CD4-positive, alpha-beta T cell treated with Interleukin-17A for 4 hours (primary cell): ENCODE measurements around the gene RGS7.
"Not testable (repeated sequence)": the region's sequence is repeated elsewhere in the genome, so short reads cannot be mapped to it uniquely, and the experiment has no call there.

Experiments used
- DNase-seq: peaks from one replicate; pipeline ENCODE4 v3.0.0-alpha.2; 2020; ENCODE audit warnings: mixed read lengths

Gene RGS7

DNA sequence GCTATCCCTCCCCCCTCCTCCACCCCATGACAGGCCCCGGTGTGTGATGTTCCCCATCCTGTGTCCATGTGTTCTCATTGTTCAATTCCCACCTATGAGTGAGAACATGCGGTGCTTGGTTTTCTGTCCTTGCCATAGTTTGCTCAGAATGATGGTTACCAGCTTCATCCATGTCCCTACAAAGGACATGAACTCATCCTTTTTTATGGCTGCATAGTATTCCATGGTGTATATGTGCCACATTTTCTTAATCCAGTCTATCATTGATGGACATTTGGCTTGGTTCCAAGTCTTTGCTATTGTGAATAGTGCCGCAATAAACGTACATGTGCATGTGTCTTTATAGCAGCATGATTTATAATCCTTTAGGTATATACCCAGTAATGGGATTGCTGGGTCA, 461.6 kb downstream of the RGS7 start:
- not testable (repeated sequence) for DNase-seq

DNA sequence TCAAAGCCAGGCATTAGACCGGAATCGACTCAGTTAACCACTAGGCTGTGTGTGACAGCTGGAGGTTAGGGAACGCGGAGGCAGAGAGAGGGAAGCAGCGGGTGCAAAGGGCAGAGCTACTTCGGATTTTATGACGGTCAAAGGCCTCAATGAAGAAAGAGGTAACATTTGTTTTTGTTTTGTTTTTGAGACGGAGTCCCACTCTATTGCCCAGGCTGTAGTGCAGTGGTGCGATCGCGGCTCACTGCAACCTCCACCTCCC, 468.3 kb downstream of the RGS7 start:
- no peak for DNase-seq

DNA sequence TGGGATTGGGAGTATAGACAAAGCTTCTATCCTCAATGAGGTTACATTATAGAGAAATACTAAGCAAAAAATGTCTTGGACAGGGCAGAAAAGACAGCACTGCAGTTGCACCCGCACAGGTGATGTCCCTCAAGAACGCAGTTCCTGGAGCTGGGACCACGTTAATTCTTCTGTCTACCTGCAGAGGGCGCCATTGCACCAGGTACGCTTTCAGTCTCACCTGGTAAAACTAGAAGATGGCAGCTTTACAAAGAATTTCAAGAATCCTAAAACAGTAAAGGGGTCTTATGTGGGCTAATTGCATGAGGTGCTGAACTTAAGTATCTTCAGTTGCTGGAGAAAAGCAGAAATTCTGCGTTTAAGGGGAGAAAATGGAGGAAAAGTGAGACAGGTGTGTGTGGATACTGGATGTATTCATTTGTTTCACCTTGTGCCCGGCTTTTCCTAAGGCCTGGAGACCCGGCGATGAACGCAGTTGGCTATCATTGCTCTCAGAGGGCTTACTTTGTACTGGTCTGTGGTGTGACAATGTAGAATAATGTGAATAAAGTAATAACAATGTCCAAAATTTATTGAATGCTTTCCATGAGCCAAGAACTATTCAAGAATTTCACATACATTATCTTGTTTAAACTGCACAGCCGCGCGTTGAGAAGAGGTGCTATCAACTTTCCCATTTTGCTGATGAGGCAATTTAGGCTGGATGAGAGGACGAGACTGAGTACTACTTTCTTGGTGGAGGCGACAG, 468.8 kb downstream of the RGS7 start:
- DNase-seq = peak; percentile 2

DNA sequence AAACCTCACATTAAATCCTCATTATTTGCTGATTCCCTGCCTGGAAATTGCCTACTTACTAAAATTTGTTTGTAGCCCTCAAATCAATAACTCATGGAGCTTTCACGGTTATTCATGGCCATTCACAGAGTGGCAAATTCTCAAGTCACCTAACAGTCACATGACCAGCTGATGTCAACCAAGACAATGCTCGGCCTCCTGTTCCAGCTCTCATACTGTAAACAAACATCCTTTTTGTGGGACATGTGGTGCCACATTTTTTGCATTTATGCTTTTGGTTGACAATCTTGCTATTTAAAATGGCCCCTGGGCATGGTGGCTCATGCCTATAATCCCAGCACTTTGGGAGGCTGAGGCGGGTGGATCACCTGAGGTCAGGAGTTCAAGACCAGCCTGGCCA, 473.5 kb downstream of the RGS7 start:
- no peak for DNase-seq

DNA sequence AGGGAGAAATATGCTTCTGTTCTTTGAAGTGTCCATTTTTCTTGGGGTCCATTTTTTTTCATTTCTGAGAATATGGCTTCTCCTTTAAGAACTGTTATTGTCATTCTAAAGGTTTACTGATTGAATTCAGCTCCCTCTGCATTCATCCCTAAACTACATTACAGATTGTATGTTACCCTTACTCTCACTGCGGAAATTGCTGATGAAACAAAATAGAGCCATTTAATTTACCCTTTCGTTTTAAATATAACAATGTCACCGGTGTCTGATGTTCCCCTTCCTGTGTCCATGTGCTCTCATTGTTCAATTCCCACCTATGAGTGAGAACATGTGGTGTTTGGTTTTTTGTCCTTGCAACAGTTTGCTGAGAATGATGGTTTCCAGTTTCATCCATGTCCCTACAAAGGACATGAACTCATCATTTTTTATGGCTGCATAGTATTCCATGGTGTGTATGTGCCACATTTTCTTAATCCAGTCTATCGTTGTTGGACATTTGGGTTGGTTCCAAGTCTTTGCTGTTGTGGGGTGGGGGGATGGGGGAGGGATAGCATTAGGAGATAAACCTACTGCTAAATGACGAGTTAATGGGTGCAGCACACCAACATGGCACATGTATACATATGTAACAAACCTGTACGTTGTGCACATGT, 474.2 kb downstream of the RGS7 start:
- not testable (repeated sequence) for DNase-seq

DNA sequence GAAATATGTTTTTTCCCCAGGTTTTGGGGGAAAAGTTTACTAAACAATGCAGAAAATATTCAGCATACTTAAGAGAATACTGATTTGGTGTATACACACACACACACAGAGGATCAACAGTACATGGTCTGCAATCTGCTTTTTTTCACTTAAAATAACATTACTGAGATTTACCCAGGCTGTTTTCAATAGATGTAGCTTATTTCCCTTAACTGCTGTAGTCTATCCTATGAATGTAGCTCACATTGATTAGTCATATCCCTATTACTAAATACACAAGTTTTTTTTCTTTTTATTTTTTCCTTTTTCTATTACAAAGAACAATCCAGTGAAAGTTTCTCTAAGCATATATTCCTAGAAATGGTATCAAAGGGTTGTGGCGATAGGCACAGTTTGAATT, 478.4 kb downstream of the RGS7 start:
- DNase-seq = no peak

DNA sequence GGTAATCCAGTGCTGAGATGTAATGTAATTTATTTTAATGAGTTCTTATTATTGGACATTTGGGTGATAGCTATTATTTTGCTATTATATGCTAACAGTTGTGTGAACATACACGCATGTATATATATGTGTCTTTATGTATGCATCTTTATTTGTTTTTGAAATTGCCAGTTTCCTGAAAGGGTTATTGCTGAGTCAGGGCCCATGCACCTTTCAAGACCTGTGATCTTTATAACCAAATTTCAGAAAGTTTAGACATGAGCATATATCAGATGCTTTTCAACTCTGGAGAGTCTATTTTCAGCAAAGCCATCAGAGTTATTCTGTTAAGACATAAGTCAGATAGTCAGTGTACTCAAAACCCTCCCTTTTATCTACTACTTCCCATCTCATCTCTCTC, 479.4 kb downstream of the RGS7 start:
- no peak for DNase-seq

DNA sequence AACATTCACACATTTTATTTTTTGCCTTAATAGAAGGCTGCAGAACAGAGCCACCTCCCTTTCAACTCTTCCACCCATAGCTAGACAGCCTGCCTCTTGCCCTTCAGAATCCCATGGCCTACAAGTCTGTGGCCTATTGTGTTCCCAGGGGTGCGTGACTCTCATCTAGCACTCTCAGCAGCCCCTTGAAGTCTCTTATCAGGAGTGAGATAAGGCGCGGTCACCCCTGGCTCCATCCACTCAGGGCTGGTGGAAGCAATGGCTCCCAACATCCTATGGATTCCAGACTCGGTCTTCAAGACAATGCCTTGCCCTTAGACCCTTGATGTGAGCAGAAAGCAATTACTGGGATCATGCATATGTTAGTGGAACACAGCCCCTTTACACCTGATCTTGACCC, 480.9 kb downstream of the RGS7 start:
- DNase-seq = no peak

DNA sequence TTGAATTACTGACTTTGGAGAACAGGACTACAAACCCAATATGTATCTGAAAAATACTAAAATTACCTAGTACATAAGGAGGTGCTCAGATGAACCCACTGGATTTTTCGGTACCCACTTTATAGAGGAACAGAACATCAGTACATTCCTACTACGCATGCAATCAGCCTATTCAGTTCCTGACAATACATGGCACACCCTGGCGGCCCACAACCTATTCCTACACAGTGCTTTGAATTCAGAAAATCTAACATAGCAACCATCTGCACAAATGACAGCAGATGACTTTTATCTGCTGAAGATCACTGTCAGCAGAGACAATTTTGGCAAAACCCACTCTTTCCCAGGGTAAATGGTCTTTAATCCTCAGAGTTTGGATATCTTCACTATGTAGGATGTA, 487.9 kb downstream of the RGS7 start:
- no peak for DNase-seq

DNA sequence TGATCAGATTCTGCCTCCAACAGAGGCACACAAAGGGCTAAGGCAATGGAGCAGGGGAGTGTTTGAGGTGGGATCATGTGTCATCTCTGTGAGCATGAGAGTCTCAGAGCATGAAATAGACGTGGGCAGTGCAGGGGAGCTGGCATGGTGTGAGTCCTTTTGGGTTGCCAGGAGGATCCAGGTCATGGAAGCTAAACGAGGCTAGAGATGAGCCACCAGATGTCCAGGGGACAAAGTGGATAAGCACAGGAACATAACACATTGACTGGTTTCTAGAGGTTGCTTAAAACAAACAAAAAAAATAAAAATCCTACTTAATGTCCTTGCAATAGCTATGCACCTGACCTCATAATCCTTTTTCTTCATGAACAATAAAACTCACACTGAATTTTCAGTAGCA, 490.3 kb downstream of the RGS7 start:
- no peak for DNase-seq

DNA sequence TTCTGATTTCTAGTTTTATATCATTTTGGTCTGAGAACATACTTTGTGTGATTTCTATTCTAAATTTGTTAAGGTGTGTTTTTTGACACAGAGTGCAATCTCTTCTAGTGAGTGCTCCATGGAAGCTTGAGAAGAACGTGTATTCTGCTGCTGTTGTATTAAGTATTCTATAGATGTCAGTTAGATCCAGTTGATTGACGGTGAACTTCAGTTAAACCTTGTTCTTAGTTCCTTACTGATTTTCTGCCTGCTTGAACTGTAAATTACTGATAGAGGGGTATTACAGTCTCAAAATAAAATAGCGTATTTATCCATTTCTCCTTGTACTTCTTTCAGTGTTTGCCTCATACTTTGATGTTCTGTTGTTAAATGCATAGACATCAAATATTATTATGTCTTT, 497.0 kb downstream of the RGS7 start:
- no peak for DNase-seq

DNA sequence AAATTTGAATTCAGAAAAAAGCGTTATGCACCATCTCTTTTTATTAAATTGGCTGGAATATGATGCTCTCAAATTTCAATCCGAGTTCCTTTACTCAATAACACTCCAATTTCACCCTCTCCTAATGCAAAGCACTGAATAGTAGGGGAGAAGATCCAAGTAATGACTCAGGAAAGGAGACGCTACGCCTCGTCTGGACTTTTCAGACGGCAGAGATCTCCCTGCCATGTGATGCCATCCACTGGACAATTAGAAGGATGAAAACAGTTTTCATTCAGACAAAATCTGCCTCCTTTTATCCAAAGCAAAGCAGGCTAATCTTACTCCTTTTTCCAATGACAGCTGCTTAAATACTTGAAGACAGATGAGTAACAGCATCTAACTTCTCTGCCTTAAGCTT, 502.6 kb downstream of the RGS7 start:
- no peak for DNase-seq

DNA sequence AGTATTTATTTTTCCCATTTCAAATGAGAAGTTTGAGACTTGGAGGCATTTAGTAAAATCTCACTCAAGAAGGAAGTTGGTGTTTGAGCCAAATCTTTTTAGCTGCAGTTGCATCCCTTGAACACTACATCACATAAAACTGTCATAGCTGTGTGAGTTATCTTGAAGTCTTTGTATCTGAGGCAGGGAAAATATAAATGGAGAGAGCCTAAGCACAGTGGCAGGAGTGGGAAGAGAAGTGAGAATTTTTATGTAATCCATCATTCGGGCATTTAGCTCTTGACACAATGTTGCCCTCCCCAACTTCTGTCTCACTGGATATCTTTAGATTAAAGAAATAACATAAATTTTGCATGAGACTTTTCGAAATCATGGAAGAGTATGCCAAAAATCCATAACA, 509.7 kb downstream of the RGS7 start:
- DNase-seq = no peak

DNA sequence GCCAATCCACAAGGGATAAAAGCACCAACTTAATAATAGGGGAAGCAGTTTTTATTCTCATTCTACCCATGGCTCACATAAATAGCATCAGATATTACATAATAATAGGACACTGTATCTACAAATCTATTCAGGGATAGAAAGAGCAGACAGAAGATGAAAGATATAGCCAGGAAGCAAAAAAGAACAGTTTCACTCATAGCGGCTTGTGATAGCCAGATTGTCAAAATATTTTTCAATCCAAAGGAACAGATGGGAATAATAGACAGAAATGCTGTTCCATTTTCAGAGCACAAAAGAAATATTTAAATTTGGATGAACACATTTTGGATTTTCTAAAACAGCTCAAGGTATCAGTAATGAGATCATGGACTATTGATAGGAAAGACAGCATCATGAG, 512.5 kb downstream of the RGS7 start:
- DNase-seq = no peak

DNA sequence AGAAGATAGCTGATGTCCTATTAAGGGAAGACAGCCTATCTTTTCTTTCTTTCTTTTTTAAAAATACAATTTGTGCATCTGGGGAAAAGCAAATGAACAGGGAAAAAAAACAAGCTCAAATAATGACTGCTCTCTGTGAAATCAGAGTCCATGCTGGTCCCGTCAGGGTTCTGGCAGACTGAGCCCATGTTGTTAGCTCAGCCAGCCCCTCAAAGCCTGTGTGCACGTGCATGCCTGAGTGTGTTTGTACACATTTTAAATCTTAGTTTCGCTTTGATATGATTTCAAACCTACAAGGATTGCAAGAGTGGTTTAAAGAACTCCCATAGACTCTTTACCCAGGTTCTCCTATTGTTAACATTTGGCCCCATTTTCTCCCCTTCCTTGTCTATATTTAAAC, 513.2 kb downstream of the RGS7 start:
- DNase-seq = no peak

DNA sequence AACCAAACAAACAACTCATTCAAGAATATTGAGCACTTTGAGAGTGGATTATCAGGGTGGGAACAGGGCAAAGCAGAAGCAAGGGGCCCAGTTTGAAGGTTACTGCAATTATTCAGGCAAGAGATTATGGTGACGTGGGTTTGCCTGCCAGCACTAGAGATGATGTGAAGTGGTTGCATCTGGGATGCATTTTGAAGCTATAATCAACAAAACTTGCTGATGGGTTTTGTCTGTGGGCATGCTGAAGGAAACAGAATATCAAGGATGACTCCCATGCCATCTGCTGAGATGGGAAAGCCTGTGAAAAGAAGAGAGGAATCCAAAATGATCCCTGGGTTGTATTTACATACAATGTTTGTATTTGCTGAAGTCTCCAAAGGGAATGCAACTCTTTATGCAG, 520.7 kb downstream of the RGS7 start:
- no peak for DNase-seq

DNA sequence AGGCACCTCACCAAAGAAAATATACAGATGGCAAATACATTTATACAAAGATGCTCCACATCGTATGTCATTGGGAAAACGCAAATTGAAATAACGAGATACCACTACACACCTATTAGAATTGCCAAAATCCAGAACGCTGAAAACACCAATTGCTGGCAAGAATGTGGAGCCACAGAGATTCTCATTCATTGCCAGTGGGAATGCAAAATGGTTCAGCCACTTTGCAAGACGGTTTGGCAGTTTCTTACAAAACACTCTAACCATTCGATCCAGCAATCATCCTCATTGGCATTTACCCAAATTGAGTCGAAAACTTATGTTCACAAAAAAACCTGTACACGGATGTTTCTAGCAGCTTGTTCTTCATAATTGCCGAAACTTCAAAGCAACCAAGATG, 521.7 kb downstream of the RGS7 start:
- no peak for DNase-seq

DNA sequence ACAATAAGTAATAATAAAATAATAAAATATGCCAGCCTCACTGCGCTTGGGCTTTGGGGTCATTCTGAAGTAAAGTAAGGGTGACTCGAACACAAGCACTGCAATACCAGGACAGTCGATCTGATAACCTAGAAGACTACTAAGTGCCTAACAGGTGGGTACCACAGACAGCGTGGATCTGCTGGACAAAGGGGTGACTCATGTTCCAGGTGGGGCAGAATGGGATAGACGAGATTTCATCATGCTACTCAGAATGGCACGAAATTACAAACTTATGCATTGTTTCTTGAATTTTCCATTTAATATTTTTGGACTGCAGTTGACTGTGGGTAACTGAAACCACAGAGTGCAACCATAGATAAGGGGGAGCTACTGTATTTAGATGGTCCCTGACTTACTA, 523.9 kb downstream of the RGS7 start:
- DNase-seq = no peak

DNA sequence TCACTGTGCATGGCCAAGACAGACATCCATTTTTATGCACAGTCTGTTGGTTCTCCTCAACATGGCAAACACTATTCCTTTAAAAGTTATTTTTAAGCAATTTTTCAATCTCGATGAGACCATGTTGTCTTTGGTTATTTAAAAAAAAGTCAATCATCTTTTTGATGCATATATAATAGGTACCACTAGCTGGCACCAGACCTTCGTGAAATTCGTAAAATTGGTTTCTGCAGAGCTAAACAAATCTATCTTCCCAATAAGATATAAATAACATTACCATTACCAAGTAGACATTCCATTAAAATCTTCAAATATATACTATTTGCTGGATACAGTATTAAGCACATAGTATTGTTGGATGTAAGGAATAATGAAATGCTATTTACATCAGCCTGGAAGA, 525.1 kb downstream of the RGS7 start:
- DNase-seq = no peak

DNA sequence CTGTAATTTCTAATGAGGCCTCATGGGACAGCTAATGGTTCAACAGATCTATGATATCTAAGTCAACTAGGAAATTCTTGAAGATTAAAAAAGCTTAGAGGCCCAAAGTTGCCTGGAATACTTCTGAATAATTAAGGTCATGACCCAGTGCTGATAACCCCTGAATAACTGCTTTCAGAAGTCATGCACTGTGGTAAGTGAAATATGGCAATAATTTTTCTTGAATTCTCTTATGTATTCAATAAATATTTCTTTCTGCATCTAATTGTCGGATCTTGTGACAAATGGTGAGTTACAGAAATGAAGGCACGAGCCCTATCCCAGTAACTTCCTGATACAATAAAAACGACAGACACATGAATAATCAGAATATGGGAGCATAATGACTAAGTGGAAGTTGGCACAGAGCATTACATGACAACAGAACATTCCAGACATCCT, 525.8 kb downstream of the RGS7 start:
- DNase-seq = no peak

DNA sequence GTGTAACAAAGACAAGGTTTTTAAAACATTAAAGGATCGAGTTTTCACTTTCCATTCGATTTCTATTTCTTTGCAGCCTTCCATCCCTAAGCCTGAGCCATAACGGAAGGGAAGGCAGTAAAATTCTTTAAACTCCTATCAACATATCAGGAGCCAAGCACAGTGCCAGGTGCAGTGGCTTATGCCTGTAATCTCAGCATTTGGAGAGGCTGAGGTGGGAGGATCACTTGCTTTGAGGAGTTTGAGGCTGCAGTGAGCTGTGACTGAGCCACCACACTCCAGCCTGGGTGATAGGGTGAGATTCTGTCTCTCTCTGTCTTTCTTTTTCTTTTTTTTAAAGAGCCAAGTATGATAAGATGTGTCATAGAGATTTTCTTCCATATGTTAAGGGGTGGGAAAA, 527.5 kb downstream of the RGS7 start:
- DNase-seq = no peak

DNA sequence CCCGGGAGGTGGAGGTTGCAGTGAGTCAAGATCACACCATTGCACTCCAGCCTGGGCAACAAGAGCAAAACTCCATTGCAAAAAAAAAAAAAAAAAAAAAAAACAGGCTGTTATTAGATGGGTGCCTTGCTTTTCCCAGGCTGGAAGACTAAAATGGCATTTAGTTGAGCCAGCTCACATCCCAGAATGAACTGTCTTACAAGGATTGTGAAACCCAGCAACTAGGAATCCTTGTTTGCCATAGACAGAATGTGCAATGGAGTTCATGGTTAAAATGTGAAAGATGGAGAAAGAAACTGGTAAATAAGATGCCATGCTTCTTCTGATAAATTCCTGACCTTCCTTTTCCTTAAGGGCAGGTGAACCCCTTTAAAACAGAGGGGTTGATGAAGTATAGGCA, 529.2 kb downstream of the RGS7 start:
- DNase-seq = no peak

DNA sequence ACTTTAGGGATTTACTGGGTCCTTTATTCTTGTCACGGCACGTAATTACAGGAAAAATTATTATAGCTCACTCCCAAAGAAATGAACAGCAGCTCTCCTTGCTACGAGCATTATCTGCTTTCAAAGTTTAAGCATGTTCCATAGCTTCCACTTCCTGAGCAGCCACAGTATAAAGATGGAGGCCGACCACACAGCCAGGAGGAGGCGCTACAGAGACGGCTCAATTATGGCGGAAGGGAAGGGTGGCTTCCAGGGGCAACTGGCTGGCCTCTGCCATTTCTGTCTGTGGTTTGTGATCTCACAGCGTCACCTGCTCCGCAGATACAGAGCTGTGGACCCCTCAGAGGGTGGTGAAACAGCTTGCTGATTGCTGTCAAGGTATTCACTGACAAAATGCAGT, 532.8 kb downstream of the RGS7 start:
- no peak for DNase-seq

DNA sequence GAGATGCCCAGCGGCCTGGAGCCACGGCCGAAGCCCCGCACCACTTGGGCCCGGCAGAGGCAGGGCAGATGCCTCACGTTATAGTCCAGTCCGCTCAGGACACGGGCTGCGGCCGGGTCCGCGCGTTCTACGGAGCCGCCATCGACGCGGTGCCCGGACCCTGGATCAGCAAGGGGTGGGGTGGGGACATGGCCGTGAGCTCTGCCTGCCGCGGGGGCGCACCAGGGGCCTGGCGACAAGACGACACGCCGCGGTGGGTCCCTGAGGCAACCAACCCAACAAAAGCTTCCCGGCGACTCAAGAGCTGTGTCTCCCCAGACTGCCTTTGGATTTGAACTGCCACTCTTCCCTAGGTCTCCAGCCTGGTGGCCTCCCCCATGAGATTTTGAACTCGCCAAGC, 533.6 kb downstream of the RGS7 start:
- no peak for DNase-seq

DNA sequence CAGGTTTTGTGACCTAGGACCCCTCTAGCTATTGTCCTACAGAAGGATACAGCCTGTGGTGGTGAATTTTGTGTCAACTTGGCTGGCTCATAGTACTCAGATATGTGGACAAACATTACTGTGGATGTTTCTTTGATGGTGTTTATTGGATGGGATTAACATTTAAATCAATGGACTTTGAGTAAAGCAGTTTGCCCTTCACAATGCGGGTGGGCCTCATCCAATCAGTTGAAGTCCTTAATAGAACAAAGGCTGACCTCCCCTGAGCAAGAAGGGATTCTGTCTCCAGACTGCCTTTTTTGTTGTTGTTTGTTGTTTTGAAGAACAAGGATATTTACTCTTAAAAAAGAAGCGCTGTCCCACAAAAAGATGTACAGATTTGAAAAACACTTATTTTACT, 535.1 kb downstream of the RGS7 start:
- DNase-seq = no peak
